Tibial nerve (tissue), 4 donors: ENCODE results near the gene SMAD2. TPM values are rescaled to one million over a fixed set of nuclear protein-coding genes. Genes with fewer than 3 reads are reported as not detected.
A peak's percentile ranks its signal among the peaks of the same experiment; 100 is the strongest.

ENCODE experiments used
- DNase-seq, 2 donors: peaks; one replicate each; pipeline ENCODE4 v3.0.0-alpha.2; 2019; ENCODE audit warnings: low spot score in 2 of 2
- H3K27ac ChIP-seq, 4 donors: fragments of 200-600 bp; sonication (generic) in 3 of 4; one replicate each; pipeline ENCODE4 v1.5.1; 2017 to 2019; ENCODE audit warnings: mild to moderate bottlenecking in 1 of 4
- H3K27me3 ChIP-seq, 2 donors: fragments of 200-600 bp; sonication (generic) in 1 of 2; one replicate each; pipeline versions ENCODE4 v1.5.1 to v1.6.0; 2017 to 2019
- H3K36me3 ChIP-seq, 3 donors: fragments of 200-600 bp; sonication (generic); one replicate each; pipeline ENCODE4 v1.5.1; 2018 to 2019
- H3K4me1 ChIP-seq, 4 donors: fragments of 200-600 bp; sonication (generic) in 3 of 4; one replicate each; pipeline ENCODE4 v1.5.1; 2017 to 2019
- H3K4me3 ChIP-seq, 4 donors: fragments of 200-600 bp; sonication (generic) in 3 of 4; one replicate each; pipeline ENCODE4 v1.5.1; 2017 to 2019; ENCODE audit warnings: mild to moderate bottlenecking in 1 of 4, moderate library complexity in 1 of 4
- H3K9me3 ChIP-seq, 4 donors: fragments of 200-600 bp; sonication (generic) in 3 of 4; one replicate each; pipeline ENCODE4 v1.5.1; 2017 to 2019
- CTCF ChIP-seq, 5 experiments: fragments of 200-600 bp in 3 of 5; fragments of 450-650 bp in 2 of 5; sonication (generic) in 3 of 5; IDR thresholded peaks; one replicate each; pipeline ENCODE4 v1.5.1; 2016 to 2019; ENCODE audit warnings: antibody characterized with exemption in 5 of 5, mild to moderate bottlenecking in 3 of 5, moderate library complexity in 2 of 5
- EP300 ChIP-seq, 2 donors: sonication (generic); formaldehyde crosslinking; IDR thresholded peaks; one replicate each; pipeline ENCODE4 v1.6.1; 2017; ENCODE audit warnings: antibody characterized with exemption in 2 of 2, mild to moderate bottlenecking in 1 of 2
- POLR2A ChIP-seq, 2 donors: fragments of 450-650 bp; IDR thresholded peaks; one replicate each; pipeline ENCODE4 v1.6.1; 2017; ENCODE audit warnings: antibody characterized with exemption in 2 of 2, mild to moderate bottlenecking in 2 of 2, moderate library complexity in 2 of 2
- WGBS, 2 donors: methylation state at CpG; one replicate each; pipeline ENCODE4 v1.1.5; 2018; 5-methylcytosine and 5-hydroxymethylcytosine counted together
- total RNA-seq, 4 donors: library from RNA; depleted of rRNA; stranded (reverse); fragments of >200 nt; gene quantifications; one replicate each; pipeline ENCODE4 v1.1.0, GENCODE V29; 2016

The SMAD2 gene
- total RNA-seq, 4 donors from 2014 or later = 34.8 to 54.5 (median 45.5) TPM

- WGBS, 2 donors = 73 to 79% methylated on average over 6 of the region's 6 CpGs
- Histone ChIP-seq H3K27ac (no peak overlapping the region), H3K27me3 (no peaks in the 10 kb centered on the region), H3K9me3 (no peaks in the 10 kb centered on the region), H3K36me3 (no peaks in the 10 kb centered on the region), H3K4me3 (no peak overlapping the region), H3K4me1 (peaks cover 0 to 6% (median 0%) of the 10 kb centered on the region in 4 donors)
- DNase-seq = no peak
- TF ChIP-seq POLR2A (IDR thresholded peaks at IDR 0.05) (no peak), EP300 (IDR thresholded peaks at IDR 0.05) (no peak), CTCF (IDR thresholded peaks at IDR 0.05) (no peak)
Observed at GRCh38 chr18:47944972-47945852, 14.8 kb upstream of the SMAD2 start.

- Histone ChIP-seq H3K9me3 (no peaks in the 10 kb centered on the region), H3K36me3 (no peaks in the 10 kb centered on the region), H3K27ac (no peak overlapping the region), H3K27me3 (no peaks in the 10 kb centered on the region), H3K4me3 (no peak overlapping the region), H3K4me1 (no peaks in the 10 kb centered on the region)
- DNase-seq = no peak
- WGBS, 2 donors = 77 to 92% methylated on average over 1 of the region's 1 CpG
- TF ChIP-seq EP300 (IDR thresholded peaks at IDR 0.05) = no peak
- TF ChIP-seq POLR2A (IDR thresholded peaks at IDR 0.05) = no peak
- TF ChIP-seq CTCF (IDR thresholded peaks at IDR 0.05) = no peak
Observed at GRCh38 chr18:47936952-47937351, 6.5 kb upstream of the SMAD2 start.

GRCh38 chr18:47935321-47936055, 5.0 kb upstream of the SMAD2 start:
- Histone ChIP-seq H3K4me1 (no peaks in the 10 kb centered on the region), H3K36me3 (no peaks in the 10 kb centered on the region), H3K27me3 (no peaks in the 10 kb centered on the region), H3K4me3 (no peak overlapping the region), H3K9me3 (no peaks in the 10 kb centered on the region), H3K27ac (no peak overlapping the region)
- TF ChIP-seq POLR2A (IDR thresholded peaks at IDR 0.05) (no peak), EP300 (IDR thresholded peaks at IDR 0.05) (no peak), CTCF (IDR thresholded peaks at IDR 0.05) (no peak)
- 63 to 78% methylated on average over 1 of the region's 1 CpG for WGBS, 2 donors
- DNase-seq = no peak

GRCh38 chr18:47932603-47933002, 2.1 kb upstream of the SMAD2 start:
- DNase-seq = no peak
- Histone ChIP-seq H3K36me3 (no peaks in the 10 kb centered on the region), H3K27ac (no peak overlapping the region), H3K4me3 (no peak overlapping the region), H3K9me3 (no peaks in the 10 kb centered on the region), H3K27me3 (no peaks in the 10 kb centered on the region), H3K4me1 (peaks cover 0 to 20% (median 12%) of the 10 kb centered on the region in 4 donors)
- TF ChIP-seq POLR2A (IDR thresholded peaks at IDR 0.05) (no peak), CTCF (IDR thresholded peaks at IDR 0.05) (no peak), EP300 (IDR thresholded peaks at IDR 0.05) (no peak)
- WGBS, 2 donors = 66 to 82% methylated on average over 4 of the region's 4 CpGs

GRCh38 chr18:47932190-47932589, 1.7 kb upstream of the SMAD2 start:
- Histone ChIP-seq H3K9me3 (no peaks in the 10 kb centered on the region), H3K36me3 (no peaks in the 10 kb centered on the region), H3K27ac (peak overlapping the region in 3 of 4 donors; percentile 96 to 97 (median 97)), H3K4me3 (peak overlapping the region in 1 of 4 donors; percentile 80), H3K27me3 (no peaks in the 10 kb centered on the region), H3K4me1 (peaks cover 0 to 24% (median 12%) of the 10 kb centered on the region in 4 donors)
- no peak for DNase-seq
- WGBS, 2 donors = 86 to 88% methylated on average over 10 of the region's 10 CpGs
- no peak for TF ChIP-seq CTCF (IDR thresholded peaks at IDR 0.05)
- no peak for TF ChIP-seq EP300 (IDR thresholded peaks at IDR 0.05)
- no peak for TF ChIP-seq POLR2A (IDR thresholded peaks at IDR 0.05)
